IPS-NIHi7 (cell line): ENCODE measurements around the gene NPAS1.
A peak's percentile ranks its signal among the peaks of the same experiment; 100 is the strongest.
"Not testable (repeated sequence)": the region's sequence is repeated elsewhere in the genome, so short reads cannot be mapped to it uniquely, and the experiment has no call there.

ENCODE experiments used
- DNase-seq: peaks from one replicate; pipeline ENCODE4 v3.0.0; 2012; ENCODE audit warnings: mixed read lengths; ENCODE audit errors: extremely low spot score

The NPAS1 gene

DNA sequence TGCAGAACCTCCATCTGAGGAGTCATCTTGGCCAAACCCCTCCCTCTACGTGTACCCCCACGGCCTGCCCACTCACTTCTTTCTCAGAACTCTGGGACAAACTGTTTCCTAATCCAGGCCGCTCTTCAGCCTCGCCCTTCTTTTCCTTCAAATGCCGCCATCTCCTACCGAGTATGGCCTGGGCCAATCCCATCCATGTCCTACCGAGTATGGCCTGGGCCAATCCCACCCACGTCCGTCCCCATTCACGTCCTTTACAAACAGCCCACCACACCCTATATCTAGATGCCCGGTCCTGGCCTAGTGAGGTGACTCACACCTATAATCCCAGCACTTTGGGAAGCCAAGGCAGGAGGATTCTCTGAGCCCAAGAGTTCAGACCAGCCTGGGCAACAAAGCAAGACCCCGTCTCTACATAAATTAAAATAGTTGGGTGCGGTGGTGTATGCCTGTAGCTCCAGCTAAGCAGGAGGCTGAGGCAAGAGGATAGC is 27.7 kb downstream of the NPAS1 start:
- DNase-seq: no peak

DNA sequence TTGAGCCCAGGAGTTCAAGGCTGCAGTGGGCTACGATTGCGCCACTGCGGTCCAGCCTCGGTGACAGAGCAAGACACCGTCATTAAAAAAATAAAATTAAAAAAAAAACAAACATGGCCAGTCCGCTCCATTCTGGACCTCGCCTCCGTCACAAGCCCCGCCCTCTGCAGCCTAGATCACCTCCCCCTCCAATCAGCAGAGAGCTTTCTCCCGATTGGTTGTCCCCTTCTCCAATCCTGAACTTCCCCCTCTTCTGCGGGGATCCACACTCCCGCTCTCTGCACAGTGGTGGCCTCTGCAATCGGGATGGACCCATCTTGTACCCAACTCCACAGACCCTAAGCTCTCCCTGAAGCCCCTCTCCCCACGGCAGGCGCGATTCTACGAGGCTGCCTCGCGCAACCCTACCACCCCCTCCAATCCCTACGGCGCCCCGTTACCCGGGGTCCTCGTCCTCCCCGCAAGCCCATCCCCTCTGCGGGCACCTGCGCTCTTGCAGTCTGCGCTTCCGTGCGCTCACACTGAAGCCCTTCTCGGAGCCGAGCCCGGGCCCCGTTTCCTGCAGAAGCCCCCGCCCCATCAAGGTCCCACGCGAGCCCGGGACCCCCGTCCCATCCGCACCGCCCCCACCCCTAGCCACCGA is 28.2 kb downstream of the NPAS1 start:
- DNase-seq: peak; percentile 97

DNA sequence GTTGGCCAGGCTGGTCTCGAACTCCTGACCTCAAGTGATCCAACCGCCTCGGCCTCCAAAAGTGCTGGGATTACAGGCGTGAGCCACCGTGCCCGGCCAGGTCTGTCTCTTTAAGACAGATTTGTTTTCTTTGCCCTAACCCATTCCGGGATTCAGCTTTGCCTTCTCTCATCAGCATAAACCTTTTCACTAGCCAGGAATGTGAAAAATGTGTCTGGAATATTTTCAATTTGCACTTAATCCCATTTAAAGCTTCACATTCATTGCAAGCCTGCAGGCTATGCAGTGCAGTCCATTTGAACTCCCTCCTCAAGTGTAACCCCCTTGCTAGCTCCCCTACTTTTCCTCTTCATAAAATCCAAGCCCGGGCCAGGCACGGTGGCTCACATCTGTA is 29.7 kb downstream of the NPAS1 start:
- DNase-seq: no peak

DNA sequence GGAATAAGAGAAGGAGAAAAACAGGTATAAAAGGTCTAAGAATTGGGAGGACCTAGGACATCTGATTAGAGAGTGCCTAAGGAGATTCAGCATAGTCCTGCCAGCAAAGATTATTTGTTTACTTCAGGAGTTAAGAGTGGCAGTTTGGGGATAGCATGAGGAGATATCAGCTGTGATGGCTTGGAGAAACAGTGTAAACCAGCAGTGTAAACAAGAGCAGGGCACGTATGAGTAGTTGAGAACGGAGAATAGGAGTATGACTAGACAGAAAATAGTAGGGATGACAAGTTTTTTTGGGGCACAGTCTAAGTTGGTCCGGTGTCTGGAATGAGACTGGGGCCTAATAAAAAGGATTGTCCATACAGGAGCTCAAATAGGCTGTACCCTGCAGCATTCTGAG is 30.9 kb downstream of the NPAS1 start:
- DNase-seq: not testable (repeated sequence)

DNA sequence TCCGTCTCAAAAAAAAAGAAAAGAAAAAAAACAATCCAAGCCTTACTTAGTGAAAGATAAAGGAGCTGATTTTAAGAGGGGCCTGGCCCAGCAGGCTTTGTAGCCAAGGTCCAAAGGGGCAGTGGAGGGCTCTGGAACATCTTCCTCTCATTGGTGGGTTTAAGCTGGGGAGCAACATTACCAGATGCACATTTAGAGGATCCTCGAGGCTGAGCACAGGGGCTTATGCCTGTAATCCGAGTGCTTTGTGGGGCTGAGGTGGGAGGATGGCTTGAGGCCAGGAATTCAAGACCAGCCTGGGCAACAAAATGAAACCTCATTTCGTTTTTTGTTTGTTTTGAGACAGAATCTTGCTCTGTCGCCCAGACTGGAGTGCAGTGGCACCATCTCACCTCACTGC is 36.8 kb downstream of the NPAS1 start:
- no peak for DNase-seq

DNA sequence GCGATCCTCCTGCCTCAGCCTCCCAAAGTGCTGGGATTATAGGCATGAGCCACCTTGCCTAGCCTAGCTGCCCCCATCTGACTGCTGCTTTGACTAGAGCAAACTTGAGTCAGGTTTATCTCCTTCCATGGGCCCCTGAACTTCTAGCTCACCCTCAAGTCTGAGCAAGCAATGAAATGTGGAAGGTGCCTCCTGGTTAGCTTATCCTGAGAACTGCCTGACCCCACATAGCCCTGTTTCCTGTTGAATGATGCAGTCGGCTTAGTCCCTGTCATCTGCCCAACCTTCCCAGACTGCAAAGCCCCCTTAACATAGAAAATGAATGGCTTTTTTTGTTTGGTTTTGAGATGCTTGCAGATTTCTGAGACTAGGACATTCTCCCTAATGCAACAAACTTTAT is 37.7 kb downstream of the NPAS1 start:
- DNase-seq: no peak

DNA sequence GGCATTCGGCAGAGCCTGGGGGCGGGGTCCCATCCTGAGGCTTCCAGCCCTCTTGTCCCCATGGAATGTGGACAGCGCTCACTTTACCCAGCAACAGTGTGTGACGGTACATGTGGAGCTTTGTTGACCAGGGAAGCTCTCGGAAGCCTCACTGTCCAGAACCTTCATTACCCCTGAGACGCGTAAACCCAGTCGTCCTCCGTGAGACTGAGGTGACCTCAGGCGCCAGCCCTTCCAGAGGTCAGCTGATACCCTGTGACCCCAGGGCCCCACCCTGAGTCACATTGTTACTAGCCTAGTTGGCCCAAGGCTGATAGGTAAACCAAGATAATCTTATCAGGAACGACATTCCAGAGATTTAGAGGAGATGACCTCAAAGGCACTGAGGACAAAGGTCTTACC is 39.0 kb downstream of the NPAS1 start:
- DNase-seq: no peak

DNA sequence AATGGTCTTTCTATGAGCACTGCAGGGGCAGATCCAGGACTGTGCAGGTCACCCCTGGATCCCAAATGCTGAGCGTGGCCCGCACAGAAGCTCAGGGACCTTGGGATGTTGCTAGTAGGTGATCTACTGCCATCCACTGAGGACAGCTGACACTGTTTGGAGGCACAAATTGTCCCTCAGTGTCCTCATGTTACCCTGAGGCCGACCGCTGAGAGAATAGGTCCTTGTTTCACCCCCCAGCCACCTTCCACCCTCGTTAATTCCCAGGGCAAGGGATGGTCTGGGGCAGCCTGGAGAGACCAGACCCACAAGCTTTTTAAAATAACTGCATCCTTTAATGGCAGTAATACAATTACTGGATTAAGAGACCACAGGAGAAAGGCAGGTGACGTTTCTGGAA is 44.2 kb downstream of the NPAS1 start:
- no peak for DNase-seq

DNA sequence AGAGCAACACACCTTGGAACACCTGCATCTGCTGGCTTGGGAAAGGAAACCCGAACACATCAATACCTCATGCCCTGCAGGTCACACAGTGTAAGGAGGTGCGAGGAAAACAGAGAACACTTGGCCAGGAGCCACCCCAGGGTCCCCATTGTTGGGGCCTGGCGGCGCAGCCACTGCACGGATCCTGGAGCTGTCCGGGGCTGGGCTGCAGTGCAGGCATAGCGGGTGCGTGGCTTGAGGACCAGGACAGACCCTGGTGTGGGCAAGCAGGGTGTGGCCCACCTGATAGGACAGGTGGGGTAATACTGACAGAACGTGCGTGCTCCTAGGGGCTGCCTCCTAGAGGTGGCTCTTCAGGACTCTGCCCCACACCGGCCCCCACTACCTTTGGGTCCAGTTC is 45.6 kb downstream of the NPAS1 start:
- DNase-seq: no peak

DNA sequence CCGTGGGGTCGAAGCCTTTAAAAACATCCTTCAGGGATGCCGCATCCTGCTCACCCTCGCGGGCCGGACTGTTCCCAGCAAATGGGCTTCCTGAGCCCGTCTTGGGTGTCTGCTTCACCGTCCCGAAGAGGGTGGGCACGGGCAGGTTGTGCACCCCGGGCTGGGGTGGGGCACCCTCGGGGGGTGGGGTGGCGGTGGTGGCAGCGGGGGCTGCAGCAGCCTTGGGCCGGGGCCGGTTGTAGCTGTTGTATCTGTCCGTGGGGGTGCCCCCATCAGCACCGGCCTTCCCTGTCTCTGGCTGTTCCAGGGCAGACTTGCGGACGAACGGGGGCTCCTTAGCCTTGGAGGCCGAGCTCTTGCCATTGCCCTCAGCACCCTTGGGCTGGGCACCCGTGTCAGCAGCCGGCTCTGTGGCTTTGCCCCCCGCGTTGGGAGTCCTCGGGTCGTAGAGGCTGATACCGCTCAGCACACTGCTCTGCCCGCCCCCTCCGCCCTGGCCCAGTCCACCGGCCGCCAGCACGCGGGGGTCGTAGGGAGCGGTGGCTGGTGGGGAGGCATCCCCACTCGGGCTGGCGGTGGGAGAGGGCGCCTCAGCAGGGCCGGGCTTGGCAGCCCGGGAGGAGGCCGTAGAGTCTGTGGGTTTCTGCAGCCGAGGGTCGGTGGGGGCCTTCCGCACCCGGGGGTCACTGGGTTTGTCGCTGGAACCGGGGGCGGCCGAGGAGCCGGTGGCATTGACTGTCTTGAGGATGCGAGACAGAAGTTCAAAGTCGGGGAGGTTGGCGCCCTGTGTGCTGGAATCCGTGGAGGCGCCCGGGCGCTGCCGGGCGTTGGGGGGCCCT is 47.0 kb downstream of the NPAS1 start:
- DNase-seq: no peak

DNA sequence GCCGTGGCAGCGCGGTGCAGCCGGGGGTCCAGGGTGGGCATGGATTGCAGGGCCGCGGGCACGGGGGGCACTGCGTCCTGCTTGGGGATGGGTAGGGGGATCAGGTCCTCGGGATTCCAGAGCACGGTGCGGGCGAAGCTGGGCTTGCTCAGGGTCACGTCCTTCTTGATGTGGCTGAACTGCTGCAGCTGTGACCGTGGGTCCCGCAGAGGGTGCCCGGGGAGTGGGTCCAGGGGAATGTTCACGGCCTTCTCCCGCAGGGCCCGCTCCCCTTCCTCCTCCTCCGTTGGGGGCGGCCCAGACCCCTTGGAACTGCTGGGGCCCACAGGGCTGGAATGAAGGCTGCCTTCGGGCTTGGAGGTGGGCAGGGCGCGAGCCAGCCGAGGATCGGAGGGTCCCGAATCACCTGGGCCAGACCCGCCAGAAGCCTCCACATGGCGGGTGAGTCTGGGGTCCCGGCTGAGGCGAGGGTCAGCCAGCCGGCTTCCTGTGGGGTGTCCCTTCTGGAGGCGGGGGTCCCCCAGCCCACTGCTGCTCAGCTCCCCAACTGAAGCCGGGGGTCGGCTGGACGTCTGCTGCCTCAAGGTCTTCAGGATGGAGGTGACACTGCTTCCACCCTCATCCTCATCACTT is 47.7 kb downstream of the NPAS1 start:
- DNase-seq: no peak

DNA sequence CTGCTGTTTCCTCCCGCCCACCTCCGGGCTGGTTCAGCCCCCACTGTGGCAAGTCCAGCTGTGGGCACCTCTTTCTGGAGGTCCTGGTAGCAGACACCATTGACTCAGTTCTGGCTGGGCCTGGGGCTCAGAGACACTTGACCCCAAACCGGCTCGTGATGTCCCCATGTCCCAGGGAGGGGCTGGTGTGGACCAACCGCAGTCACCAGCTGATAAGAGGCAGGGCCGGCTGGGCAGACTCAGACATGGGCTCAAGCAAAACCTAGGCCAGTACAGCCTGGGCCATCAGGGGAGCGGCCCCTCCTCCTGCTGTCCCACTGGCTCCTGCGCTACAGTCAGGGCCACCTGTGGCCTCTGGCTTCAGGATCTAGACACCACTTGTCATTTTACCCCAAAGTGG is 48.6 kb downstream of the NPAS1 start:
- DNase-seq: no peak

DNA sequence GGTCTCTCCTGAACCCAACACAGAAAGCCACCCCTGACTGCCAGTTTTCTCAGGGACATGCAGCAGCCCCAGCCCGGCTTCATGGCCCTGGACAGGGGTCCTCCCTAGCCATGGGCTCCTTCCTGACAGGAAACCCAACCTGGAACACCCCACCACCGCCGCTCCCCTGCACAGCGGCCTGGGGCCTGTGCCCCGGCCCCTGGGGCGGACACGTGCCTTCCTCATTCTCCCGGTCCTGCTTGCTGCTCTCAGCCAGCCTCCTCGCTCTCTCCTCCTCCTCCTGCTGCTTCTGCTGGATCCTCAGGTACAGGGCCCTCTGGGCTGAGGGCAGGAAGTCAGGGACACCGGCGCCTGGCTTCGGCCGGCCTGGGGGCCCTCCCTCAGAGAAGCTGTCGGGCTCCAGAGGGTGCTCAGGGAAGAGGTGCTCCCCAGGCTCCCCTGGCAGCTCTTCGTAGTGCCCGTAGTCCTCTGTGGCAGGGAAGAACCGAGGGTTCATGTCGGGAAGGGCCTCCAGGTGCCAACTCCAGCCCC is 49.3 kb downstream of the NPAS1 start:
- DNase-seq: no peak

DNA sequence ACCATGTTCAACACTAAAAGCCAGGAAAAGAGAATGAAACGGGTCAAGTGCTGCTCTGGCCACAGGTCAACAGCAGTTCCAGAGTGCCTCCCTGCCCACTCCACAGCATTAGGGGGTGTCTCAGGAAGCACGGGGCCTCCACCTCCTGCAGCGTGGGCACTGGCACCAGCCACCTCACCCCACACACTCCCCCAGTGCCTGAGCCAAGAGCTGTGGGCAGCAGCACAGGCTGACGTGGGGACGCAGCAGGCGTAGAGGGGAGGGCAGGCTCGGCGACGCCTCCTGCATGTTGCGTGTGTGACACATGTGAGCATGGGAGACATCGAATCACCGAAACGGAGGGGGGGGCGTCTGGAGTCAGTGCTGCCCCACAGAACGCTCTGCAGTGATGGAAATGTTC is 50.2 kb downstream of the NPAS1 start:
- no peak for DNase-seq

DNA sequence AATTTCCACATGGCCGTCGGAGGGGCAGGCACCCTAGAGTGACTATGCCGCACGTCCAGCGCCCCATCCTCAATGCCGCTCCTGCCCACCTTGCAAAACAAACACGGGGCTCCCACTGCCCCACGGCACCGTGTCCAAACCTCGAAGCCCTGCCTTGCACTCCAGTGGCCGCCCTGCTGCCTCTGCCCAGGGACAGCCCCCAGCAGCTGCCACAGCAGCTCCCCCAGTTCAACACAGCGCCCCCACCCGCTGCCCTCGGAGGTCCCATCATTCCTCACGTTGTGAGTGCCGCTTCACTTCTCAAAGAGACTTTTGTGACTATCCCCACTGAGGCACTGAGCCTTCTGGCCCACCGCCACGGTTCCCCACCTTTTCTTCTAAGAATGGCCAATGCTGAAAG is 51.1 kb downstream of the NPAS1 start:
- DNase-seq: no peak

DNA sequence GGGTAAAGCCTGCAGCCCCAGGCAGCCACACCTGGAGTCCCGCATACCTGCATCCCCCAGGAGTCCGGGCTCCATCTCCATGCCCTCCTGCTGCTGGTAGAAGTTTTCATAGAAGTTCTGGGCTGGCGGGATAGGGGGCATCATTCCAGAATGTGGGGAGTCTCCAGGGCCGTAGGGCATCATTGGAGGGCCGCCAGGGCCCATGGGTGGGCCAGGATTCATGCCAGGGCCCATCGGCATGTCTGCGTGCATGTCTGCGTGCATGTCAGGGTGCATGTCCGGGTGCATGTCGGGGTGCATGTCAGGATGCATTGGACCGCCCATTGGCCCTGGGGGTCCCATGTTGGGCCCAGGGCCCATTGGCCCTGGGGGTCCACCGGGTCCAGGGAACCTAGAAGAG is 52.1 kb downstream of the NPAS1 start:
- no peak for DNase-seq

DNA sequence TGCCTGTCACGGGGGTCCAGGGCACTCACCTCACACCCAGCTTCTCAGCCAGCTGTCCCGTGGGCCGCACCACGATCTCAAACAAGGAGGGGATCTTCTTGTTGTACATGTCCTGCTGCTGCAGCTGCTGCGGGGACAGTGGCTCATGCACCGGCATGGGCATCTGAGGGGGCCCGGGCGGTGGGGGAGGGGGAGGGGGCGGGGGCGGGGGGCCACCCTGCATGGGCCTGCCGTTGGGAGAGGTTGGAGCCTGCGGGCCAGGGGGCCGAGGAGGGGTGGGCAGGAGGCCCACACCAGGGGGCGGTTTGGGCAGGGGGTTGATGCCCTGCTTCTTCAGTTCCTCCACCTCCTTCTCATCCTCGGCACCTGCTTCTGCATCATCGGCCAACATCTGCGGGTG is 52.7 kb downstream of the NPAS1 start:
- no peak for DNase-seq

DNA sequence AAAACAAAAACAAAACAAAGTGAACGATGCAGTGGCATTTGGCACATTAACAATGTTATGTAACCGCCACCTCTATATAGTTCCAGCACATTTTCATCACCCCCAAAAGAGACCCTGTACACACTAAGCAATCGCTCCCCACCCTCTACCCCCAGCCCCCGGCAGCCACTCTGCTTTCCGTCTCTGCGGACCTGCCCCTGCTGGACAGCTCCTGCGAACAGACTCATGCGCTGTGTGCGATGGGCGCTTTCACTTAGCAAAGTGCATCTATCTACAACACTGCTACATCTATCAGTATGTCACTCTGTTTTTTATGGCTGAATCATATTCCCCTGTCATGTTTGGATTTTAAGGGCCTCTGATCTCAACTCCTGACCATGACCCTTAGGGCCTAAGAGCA is 53.9 kb downstream of the NPAS1 start:
- no peak for DNase-seq

DNA sequence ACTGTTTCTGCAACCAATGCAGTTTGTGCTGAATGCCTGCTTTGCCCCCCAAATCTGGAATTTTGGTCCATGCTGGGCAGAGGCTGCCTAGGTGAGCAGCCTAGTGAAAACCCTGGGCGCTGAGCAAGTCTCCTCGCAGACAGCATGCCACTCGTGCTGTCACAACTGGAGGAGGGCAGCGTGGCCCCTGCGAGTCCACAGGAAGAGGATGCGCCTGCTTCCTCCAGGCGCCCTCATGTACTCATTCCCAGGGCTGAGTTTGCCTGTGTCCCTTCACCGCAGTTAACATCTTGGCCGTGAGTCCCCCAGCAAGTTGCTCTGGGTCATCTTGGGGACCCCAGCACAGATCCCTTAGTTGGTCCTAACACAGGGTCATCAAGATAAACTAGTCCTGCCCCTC is 55.0 kb downstream of the NPAS1 start:
- DNase-seq: no peak

DNA sequence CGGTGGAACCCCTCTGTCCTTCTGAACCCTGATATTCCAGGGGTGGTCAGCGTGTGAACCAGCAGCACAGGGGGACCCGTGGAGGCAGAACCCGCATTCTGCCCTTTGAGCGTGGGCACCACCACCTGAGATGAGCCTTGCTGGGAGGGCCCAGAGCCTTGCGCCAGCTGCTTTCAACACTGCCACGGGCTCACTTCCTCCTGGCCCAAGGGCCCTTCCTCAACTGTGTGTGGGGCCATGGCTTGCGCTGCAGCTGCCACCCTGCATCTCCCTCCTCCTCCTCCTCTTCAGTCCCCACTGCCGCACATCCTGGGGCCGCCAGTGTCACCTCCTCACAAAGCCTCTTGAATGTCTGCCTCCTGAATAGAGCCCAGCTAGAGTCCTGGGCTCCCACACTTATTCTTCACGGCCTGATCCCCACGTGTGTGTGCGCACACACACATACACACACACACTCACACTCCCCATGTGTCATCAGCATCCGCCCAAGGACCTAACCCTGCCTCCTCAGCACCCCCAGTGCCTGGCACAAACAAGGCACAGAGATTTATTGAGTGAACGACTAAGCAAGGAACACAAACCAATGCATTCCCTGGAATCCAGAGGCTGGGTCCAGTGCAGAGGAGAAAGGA is 55.7 kb downstream of the NPAS1 start:
- DNase-seq: no peak

DNA sequence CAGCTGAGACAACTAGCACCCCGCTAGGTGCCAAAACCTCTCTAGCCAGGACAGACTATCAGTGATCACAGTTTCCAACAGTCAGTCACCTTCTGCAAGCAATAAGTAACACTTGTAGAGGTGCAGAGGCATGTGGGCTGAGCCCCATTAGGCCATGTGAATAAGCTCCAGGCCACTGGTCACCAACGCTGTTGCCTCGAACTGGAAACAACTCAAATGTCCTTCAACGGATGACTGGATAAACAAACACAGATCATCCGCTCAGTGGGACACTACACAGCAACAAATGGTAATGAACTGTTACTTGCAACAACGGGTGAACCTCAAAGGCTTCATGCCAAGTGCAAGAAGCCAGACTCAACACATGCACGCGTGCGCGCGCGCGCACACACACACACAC is 56.3 kb downstream of the NPAS1 start:
- DNase-seq: no peak

DNA sequence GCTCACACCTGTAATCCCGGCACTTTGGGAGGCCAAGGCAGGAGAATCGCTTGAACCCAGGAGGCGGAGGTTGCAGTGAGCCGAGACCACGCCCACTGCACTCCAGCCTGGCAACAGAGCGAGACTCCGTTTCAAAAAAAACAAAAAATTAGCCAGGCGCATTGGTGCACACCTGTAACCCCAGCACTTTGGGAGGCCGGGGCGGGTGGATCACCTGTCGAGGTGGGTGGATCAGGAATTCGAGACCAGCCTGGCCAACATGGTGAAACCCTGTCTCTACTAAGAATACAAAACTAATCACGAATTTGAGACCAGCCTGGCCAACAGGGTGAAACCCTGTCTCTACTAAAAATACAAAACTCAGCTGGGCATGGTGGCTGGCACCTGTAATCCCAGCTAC is 58.7 kb downstream of the NPAS1 start:
- DNase-seq: not testable (repeated sequence)
